ENCODE results near the gene CALML6.

CALML6 gene

GRCh38 chr1:1914971-1915692, at the start of gene CALML6:
Gene CALML6 (plus strand): TSS chr1:1915260. CDS start chr1:1915281, 21 bp downstream.
- Histone ChIP-seq H3K4me3 (ENCODE audit: low read length) (no peak within 1 kb of the TSS), H3K9me3 (ENCODE audit: control insufficient read depth, low read length) (no peaks in the 10 kb centered on the region), H3K27me3 (replicated peaks; ENCODE audit: control insufficient read depth, insufficient read depth, low read length) (peaks cover 18% of the 10 kb centered on the region), H3K9ac (ENCODE audit: low read length) (no peak within 1 kb of the TSS), H3K4me1 (ENCODE audit: control insufficient read depth, insufficient read depth, low read length) (peaks cover 8% of the 10 kb centered on the region), H3K36me3 (ENCODE audit: control insufficient read depth, insufficient read depth, low read length, severe bottlenecking) (no peaks in the 10 kb centered on the region)
- no peak for DNase-seq (ENCODE audit: low read depth)

DNA sequence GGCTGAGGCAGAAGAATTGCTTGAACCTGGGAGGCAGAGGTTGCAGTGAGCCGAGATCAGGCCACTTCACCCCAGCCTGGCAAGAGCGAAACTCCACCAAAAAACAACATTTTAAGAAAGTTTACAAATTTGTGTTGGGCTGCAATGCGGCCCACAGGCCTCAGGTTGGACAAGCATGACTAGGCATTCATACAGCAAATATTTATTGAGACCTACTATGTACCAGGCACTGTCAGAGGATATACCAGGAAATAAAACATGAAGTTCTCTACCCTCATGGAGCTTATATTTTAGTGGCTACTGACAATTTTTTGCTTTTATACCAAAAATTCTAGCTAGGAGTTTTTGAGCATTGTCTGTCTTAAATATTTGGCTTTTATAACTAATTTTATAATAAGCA, 47.9 kb upstream of the CALML6 start:
- H3K9ac ChIP-seq (ENCODE audit: low read length): no peak overlapping the region
- H3K4me3 ChIP-seq (ENCODE audit: low read length): no peak overlapping the region
- no peaks in the 10 kb centered on the region for H3K36me3 ChIP-seq (ENCODE audit: control insufficient read depth, insufficient read depth, low read length, severe bottlenecking)
- no peaks in the 10 kb centered on the region for H3K9me3 ChIP-seq (ENCODE audit: control insufficient read depth, low read length)
- no peak for DNase-seq (ENCODE audit: low read depth)
- no peaks in the 10 kb centered on the region for H3K27me3 ChIP-seq (replicated peaks; ENCODE audit: control insufficient read depth, insufficient read depth, low read length)
- peaks cover 10% of the 10 kb centered on the region for H3K4me1 ChIP-seq (ENCODE audit: control insufficient read depth, insufficient read depth, low read length)

DNA sequence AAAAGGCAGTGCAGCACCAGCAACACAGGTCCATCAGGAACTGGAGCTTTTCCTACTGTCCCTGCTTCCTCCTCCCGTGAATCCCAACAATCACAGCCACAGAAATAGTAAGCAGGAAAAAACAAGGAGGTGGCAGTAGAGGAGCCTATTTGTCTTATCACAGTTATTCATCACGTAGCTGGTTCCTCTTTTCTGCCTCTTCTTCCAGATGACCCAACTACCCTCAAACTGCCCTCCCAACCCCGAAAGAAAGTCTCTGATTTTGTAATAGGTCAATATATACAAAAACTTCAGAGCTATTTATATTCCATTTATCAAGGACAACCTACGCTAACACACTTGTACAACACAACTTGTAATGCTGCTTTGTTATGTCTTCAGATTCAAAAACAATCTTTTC, 45.6 kb upstream of the CALML6 start:
- H3K27me3 ChIP-seq (replicated peaks; ENCODE audit: control insufficient read depth, insufficient read depth, low read length): no peaks in the 10 kb centered on the region

GRCh38 chr1:1872329-1872994, 42.6 kb upstream of the CALML6 start:
- H3K4me3 ChIP-seq (ENCODE audit: low read length): no peak overlapping the region
- DNase-seq (ENCODE audit: low read depth): no peak
- H3K27me3 ChIP-seq (replicated peaks; ENCODE audit: control insufficient read depth, insufficient read depth, low read length): no peaks in the 10 kb centered on the region
- H3K4me1 ChIP-seq (ENCODE audit: control insufficient read depth, insufficient read depth, low read length): peaks cover 28% of the 10 kb centered on the region
- H3K36me3 ChIP-seq (ENCODE audit: control insufficient read depth, insufficient read depth, low read length, severe bottlenecking): peaks cover 16% of the 10 kb centered on the region
- no peaks in the 10 kb centered on the region for H3K9me3 ChIP-seq (ENCODE audit: control insufficient read depth, low read length)
- H3K9ac ChIP-seq (ENCODE audit: low read length): no peak overlapping the region

More for the DNA sequence above, 45.6 kb upstream of the CALML6 start:
- H3K9me3 ChIP-seq (ENCODE audit: control insufficient read depth, low read length): no peaks in the 10 kb centered on the region
- peaks cover 16% of the 10 kb centered on the region for H3K4me1 ChIP-seq (ENCODE audit: control insufficient read depth, insufficient read depth, low read length)
- H3K4me3 ChIP-seq (ENCODE audit: low read length): no peak overlapping the region
- DNase-seq (ENCODE audit: low read depth): no peak
- H3K9ac ChIP-seq (ENCODE audit: low read length): no peak overlapping the region
- no peaks in the 10 kb centered on the region for H3K36me3 ChIP-seq (ENCODE audit: control insufficient read depth, insufficient read depth, low read length, severe bottlenecking)

DNA sequence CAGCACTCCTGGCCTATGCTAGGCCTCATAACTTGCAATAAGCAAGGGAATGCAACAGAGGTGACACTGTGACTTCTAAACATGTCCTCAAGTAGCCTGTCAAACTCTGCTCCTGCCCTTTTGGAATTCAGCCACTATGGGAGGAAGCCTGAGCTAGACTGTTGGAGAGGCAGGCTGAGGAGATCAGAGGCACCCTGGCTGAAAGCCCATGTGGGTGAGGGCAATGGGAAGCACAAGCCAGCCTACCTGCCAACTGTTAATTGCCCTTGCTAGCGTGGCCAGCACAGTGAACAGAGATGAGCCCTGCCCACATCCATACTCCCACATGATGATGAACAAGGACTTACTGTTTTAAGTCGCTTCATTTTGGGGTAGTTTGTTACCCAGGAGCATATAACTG, 41.9 kb upstream of the CALML6 start:
- Histone ChIP-seq H3K9me3 (ENCODE audit: control insufficient read depth, low read length) (no peaks in the 10 kb centered on the region), H3K27me3 (replicated peaks; ENCODE audit: control insufficient read depth, insufficient read depth, low read length) (no peaks in the 10 kb centered on the region), H3K9ac (ENCODE audit: low read length) (no peak overlapping the region), H3K4me1 (ENCODE audit: control insufficient read depth, insufficient read depth, low read length) (peaks cover 28% of the 10 kb centered on the region), H3K36me3 (ENCODE audit: control insufficient read depth, insufficient read depth, low read length, severe bottlenecking) (peaks cover 16% of the 10 kb centered on the region), H3K4me3 (ENCODE audit: low read length) (no peak overlapping the region)
- no peak for DNase-seq (ENCODE audit: low read depth)

- no peak overlapping the region for H3K9ac ChIP-seq (ENCODE audit: low read length)
- peaks cover 28% of the 10 kb centered on the region for H3K4me1 ChIP-seq (ENCODE audit: control insufficient read depth, insufficient read depth, low read length)
- H3K9me3 ChIP-seq (ENCODE audit: control insufficient read depth, low read length): no peaks in the 10 kb centered on the region
- H3K27me3 ChIP-seq (replicated peaks; ENCODE audit: control insufficient read depth, insufficient read depth, low read length): no peaks in the 10 kb centered on the region
- no peak for DNase-seq (ENCODE audit: low read depth)
- peaks cover 16% of the 10 kb centered on the region for H3K36me3 ChIP-seq (ENCODE audit: control insufficient read depth, insufficient read depth, low read length, severe bottlenecking)
- no peak overlapping the region for H3K4me3 ChIP-seq (ENCODE audit: low read length)
Measured at GRCh38 chr1:1874901-1875300, 40.2 kb upstream of the CALML6 start.

- H3K27me3 ChIP-seq (replicated peaks; ENCODE audit: control insufficient read depth, insufficient read depth, low read length): no peaks in the 10 kb centered on the region
- peaks cover 16% of the 10 kb centered on the region for H3K36me3 ChIP-seq (ENCODE audit: control insufficient read depth, insufficient read depth, low read length, severe bottlenecking)
- no peak for DNase-seq (ENCODE audit: low read depth)
- peaks cover 33% of the 10 kb centered on the region for H3K4me1 ChIP-seq (ENCODE audit: control insufficient read depth, insufficient read depth, low read length)
- no peak overlapping the region for H3K4me3 ChIP-seq (ENCODE audit: low read length)
- no peaks in the 10 kb centered on the region for H3K9me3 ChIP-seq (ENCODE audit: control insufficient read depth, low read length)
- H3K9ac ChIP-seq (ENCODE audit: low read length): no peak overlapping the region
Measured at GRCh38 chr1:1875932-1876331, 39.1 kb upstream of the CALML6 start.

DNA sequence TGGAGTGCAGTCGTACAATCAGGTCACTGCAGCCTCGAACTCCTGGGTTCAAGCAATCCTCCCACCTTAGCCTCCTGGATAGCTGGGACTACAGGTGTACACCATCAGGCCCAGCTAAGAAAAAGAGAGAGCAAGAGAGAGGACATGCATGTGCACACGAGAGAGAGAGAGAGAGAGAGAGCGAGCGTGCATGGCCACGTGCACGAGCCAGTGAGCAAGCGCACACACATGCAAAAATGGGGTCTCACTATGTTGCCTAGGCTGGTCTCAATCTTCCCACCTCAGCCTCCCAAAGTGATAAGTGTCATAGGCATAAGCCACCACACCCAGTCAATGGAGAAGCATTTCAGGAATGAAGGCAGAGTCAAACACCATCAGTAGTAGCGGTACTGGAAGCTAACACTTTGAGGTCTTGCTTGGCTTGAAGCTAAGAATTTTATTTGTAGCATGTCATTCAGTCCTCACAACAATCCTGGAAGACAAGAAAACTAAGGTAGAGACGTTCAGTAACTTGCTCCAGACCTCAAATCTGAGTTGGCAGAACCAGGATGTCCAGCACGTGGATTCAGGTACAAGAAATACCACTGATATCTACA, 38.6 kb upstream of the CALML6 start:
- Histone ChIP-seq H3K9me3 (ENCODE audit: control insufficient read depth, low read length) (no peaks in the 10 kb centered on the region), H3K9ac (ENCODE audit: low read length) (no peak overlapping the region), H3K27me3 (replicated peaks; ENCODE audit: control insufficient read depth, insufficient read depth, low read length) (no peaks in the 10 kb centered on the region), H3K36me3 (ENCODE audit: control insufficient read depth, insufficient read depth, low read length, severe bottlenecking) (peaks cover 16% of the 10 kb centered on the region), H3K4me3 (ENCODE audit: low read length) (no peak overlapping the region), H3K4me1 (ENCODE audit: control insufficient read depth, insufficient read depth, low read length) (peaks cover 37% of the 10 kb centered on the region)
- DNase-seq (ENCODE audit: low read depth): no peak

GRCh38 chr1:1877865-1878436, 37.1 kb upstream of the CALML6 start:
- Histone ChIP-seq H3K9me3 (ENCODE audit: control insufficient read depth, low read length) (no peaks in the 10 kb centered on the region), H3K27me3 (replicated peaks; ENCODE audit: control insufficient read depth, insufficient read depth, low read length) (no peaks in the 10 kb centered on the region), H3K4me3 (ENCODE audit: low read length) (no peak overlapping the region), H3K4me1 (ENCODE audit: control insufficient read depth, insufficient read depth, low read length) (peaks cover 45% of the 10 kb centered on the region), H3K36me3 (ENCODE audit: control insufficient read depth, insufficient read depth, low read length, severe bottlenecking) (peaks cover 16% of the 10 kb centered on the region), H3K9ac (ENCODE audit: low read length) (no peak overlapping the region)
- no peak for DNase-seq (ENCODE audit: low read depth)

- Histone ChIP-seq H3K4me1 (ENCODE audit: control insufficient read depth, insufficient read depth, low read length) (peaks cover 42% of the 10 kb centered on the region), H3K4me3 (ENCODE audit: low read length) (no peak overlapping the region), H3K9ac (ENCODE audit: low read length) (no peak overlapping the region), H3K27me3 (replicated peaks; ENCODE audit: control insufficient read depth, insufficient read depth, low read length) (no peaks in the 10 kb centered on the region), H3K36me3 (ENCODE audit: control insufficient read depth, insufficient read depth, low read length, severe bottlenecking) (peaks cover 16% of the 10 kb centered on the region), H3K9me3 (ENCODE audit: control insufficient read depth, low read length) (no peaks in the 10 kb centered on the region)
- no peak for DNase-seq (ENCODE audit: low read depth)
Measured at GRCh38 chr1:1879942-1880341, 35.1 kb upstream of the CALML6 start.

DNA sequence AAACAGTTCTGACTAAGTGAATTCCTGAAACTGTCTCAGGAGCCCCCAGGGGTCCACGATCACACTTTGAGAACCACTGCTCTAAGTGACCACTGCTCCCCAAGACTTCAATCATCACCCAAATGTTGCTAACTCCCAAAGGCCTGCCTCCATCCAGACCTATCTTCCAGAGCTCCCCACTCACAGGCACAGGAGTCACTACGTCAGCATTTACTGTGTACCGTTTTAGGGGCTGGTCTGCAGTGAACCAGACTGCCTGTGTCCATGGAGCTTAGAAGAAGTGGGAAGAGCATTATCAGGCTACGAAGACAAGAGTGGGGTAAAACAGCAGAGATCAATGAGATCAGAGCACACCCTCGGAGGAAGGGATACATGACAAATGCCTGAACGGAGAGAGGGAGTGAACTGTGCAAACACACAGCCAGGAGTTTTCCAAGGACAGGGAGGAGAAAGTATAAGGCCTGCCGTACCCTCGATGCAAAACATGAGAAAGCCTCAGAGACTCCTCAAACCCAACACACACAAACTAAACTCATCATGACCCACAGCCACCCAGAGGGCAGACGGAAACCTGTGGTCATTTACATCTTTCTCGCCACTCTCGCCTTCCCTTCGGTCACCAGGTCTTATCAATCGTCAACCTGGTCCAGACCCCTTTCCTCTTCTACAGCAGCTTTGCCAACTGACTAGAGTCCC, 34.3 kb upstream of the CALML6 start:
- no peak for DNase-seq (ENCODE audit: low read depth)
- Histone ChIP-seq H3K36me3 (ENCODE audit: control insufficient read depth, insufficient read depth, low read length, severe bottlenecking) (peaks cover 10% of the 10 kb centered on the region), H3K9ac (ENCODE audit: low read length) (no peak overlapping the region), H3K4me3 (ENCODE audit: low read length) (no peak overlapping the region), H3K9me3 (ENCODE audit: control insufficient read depth, low read length) (no peaks in the 10 kb centered on the region), H3K4me1 (ENCODE audit: control insufficient read depth, insufficient read depth, low read length) (peaks cover 41% of the 10 kb centered on the region), H3K27me3 (replicated peaks; ENCODE audit: control insufficient read depth, insufficient read depth, low read length) (no peaks in the 10 kb centered on the region)
